WTC11 (cell line): ENCODE results near the gene METRN. TPM values are rescaled to one million over a fixed set of nuclear protein-coding genes. Genes with fewer than 3 reads are reported as not detected.

Experiments used
- ATAC-seq: fragments of 200-7000 bp; cut with Tn5 transposase; 2 replicates; pipeline ENCODE4 v1.10.0; 2021; ENCODE audit warnings: mild to moderate bottlenecking, moderate library complexity
- CTCF ChIA-PET: fragments of 300-600 bp; sonication (Branson Sonifier 250); formaldehyde crosslinking; loops from one replicate; lab custom pipeline; 2021; ENCODE audit warnings: antibody characterized with exemption; lab: Charles Lee
- POLR2A ChIA-PET: fragments of 350-600 bp; sonication (Branson Sonifier 250); formaldehyde crosslinking; loops from one replicate; lab custom pipeline; 2021; ENCODE audit warnings: antibody characterized with exemption; lab: Charles Lee
- DNase-seq: peaks from one replicate; pipeline ENCODE4 v3.0.0; 2021; ENCODE audit warnings: low spot score
- H3K27ac Mint-ChIP-seq: 2 replicates; pipeline ENCODE4 v1.8.0; 2021; ENCODE audit warnings: mixed read lengths
- H3K27me3 Mint-ChIP-seq: 2 replicates; pipeline ENCODE4 v1.8.0; 2021; ENCODE audit warnings: low read depth, mild to moderate bottlenecking, moderate library complexity, mixed read lengths
- H3K36me3 Mint-ChIP-seq: 2 replicates; pipeline ENCODE4 v1.8.0; 2021; ENCODE audit warnings: mixed read lengths
- H3K4me1 Mint-ChIP-seq: 2 replicates; pipeline ENCODE4 v1.8.0; 2022; ENCODE audit warnings: mixed read lengths
- H3K4me3 Mint-ChIP-seq: 2 replicates; pipeline ENCODE4 v1.8.0; 2021; ENCODE audit warnings: mild to moderate bottlenecking, moderate library complexity, mixed read lengths
- H3K9me3 Mint-ChIP-seq: 2 replicates; pipeline ENCODE4 v1.8.0; 2021; ENCODE audit warnings: mixed read lengths
- ATF2 ChIP-seq: sonication (generic); formaldehyde crosslinking; IDR thresholded peaks from 2 replicates; pipeline ENCODE4 v1.8.1; 2022; ENCODE audit warnings: low read depth, missing genetic modification reagents, borderline replicate concordance
- ATF3 ChIP-seq: sonication (generic); formaldehyde crosslinking; conservative IDR thresholded peaks from 2 replicates; pipeline ENCODE4 v1.8.1; 2022; ENCODE audit warnings: mild to moderate bottlenecking, missing genetic modification reagents
- CBFB ChIP-seq: sonication (generic); formaldehyde crosslinking; IDR thresholded peaks from 2 replicates; pipeline ENCODE4 v1.8.1; 2022; ENCODE audit warnings: mild to moderate bottlenecking, low read depth, missing genetic modification reagents
- CREB1 ChIP-seq: sonication (generic); formaldehyde crosslinking; IDR thresholded peaks from 2 replicates; pipeline ENCODE4 v1.8.0; 2023; ENCODE audit warnings: mild to moderate bottlenecking, missing genetic modification reagents
- FOXJ3 ChIP-seq: sonication (generic); formaldehyde crosslinking; IDR thresholded peaks from 2 replicates; pipeline ENCODE4 v1.9.0; 2021; ENCODE audit warnings: missing genetic modification reagents, mild to moderate bottlenecking, borderline replicate concordance
- FOXK1 ChIP-seq: sonication (generic); formaldehyde crosslinking; IDR thresholded peaks from 2 replicates; pipeline ENCODE4 v1.8.0; 2022; ENCODE audit warnings: mild to moderate bottlenecking, moderate library complexity, missing genetic modification reagents
- HMGXB4 ChIP-seq: sonication (generic); formaldehyde crosslinking; IDR thresholded peaks from 2 replicates; pipeline ENCODE4 v1.8.1; 2023; ENCODE audit warnings: mild to moderate bottlenecking, moderate library complexity, missing genetic modification reagents
- NFYB ChIP-seq: sonication (generic); formaldehyde crosslinking; conservative IDR thresholded peaks from 2 replicates; pipeline ENCODE4 v1.8.0; 2022; ENCODE audit warnings: low read depth, missing genetic modification reagents
- NR1H2 ChIP-seq: sonication (generic); formaldehyde crosslinking; IDR thresholded peaks from 2 replicates; pipeline ENCODE4 v1.9.0; 2021; ENCODE audit warnings: mild to moderate bottlenecking, moderate library complexity, missing genetic modification reagents
- PRDM15 ChIP-seq: sonication (generic); formaldehyde crosslinking; IDR thresholded peaks from 2 replicates; pipeline ENCODE4 v1.8.0; 2022; ENCODE audit warnings: missing genetic modification reagents
- PRRX2 ChIP-seq: fragments of 250-450 bp; sonication (Bioruptor Pico); IDR thresholded peaks from 2 replicates; pipeline ENCODE4 v1.8.0; 2021; ENCODE audit warnings: mild to moderate bottlenecking
- RELA ChIP-seq: sonication (generic); formaldehyde crosslinking; IDR thresholded peaks from 2 replicates; pipeline ENCODE4 v1.8.1; 2022; ENCODE audit warnings: missing genetic modification reagents, mild to moderate bottlenecking, borderline replicate concordance
- SOX15 ChIP-seq: fragments of 250-450 bp; sonication (Bioruptor Pico); IDR thresholded peaks from 2 replicates; pipeline ENCODE4 v1.9.0; 2021; ENCODE audit warnings: mild to moderate bottlenecking
- TEAD1 ChIP-seq: sonication (generic); formaldehyde crosslinking; IDR thresholded peaks from 2 replicates; pipeline ENCODE4 v1.8.0; 2022; ENCODE audit warnings: mild to moderate bottlenecking, missing genetic modification reagents
- ZNF121 ChIP-seq: sonication (generic); formaldehyde crosslinking; IDR thresholded peaks from 2 replicates; pipeline ENCODE4 v1.8.0; 2023; ENCODE audit warnings: missing genetic modification reagents
- ZNF138 ChIP-seq: sonication (generic); formaldehyde crosslinking; conservative IDR thresholded peaks from 2 replicates; pipeline ENCODE4 v1.8.1; 2022; ENCODE audit warnings: mild to moderate bottlenecking, moderate library complexity, missing genetic modification reagents
- ZNF263 ChIP-seq: sonication (generic); formaldehyde crosslinking; IDR thresholded peaks from 2 replicates; pipeline ENCODE4 v1.8.1; 2022; ENCODE audit warnings: low read depth, mild to moderate bottlenecking, moderate library complexity, missing genetic modification reagents
- ZNF281 ChIP-seq: sonication (generic); formaldehyde crosslinking; IDR thresholded peaks from 2 replicates; pipeline ENCODE4 v1.8.0; 2023; ENCODE audit warnings: mild to moderate bottlenecking, missing genetic modification reagents
- ZNF671 ChIP-seq: fragments of 250-450 bp; sonication (Bioruptor Pico); IDR thresholded peaks from 2 replicates; pipeline ENCODE4 v1.8.0; 2021; ENCODE audit warnings: mild to moderate bottlenecking
- total RNA-seq: library from RNA; stranded (reverse); gene quantifications from 3 replicates; pipeline ENCODE4 v1.2.3, GENCODE V29; 2021
- TF ChIP-seq, protein P1 (sequence below): fragments of 250-450 bp; sonication (Bioruptor Pico); IDR thresholded peaks from 2 replicates; pipeline ENCODE4 v1.8.0; 2021; ENCODE audit warnings: mild to moderate bottlenecking
- TF ChIP-seq, protein P2 (sequence below): fragments of 250-450 bp; sonication (Bioruptor Pico); IDR thresholded peaks from 2 replicates; pipeline ENCODE4 v2.1.2; 2022; ENCODE audit warnings: mild to moderate bottlenecking, moderate library complexity

Gene METRN
- total RNA-seq, 1 experiment from 2014 or later: 30.9 TPM

DNA sequence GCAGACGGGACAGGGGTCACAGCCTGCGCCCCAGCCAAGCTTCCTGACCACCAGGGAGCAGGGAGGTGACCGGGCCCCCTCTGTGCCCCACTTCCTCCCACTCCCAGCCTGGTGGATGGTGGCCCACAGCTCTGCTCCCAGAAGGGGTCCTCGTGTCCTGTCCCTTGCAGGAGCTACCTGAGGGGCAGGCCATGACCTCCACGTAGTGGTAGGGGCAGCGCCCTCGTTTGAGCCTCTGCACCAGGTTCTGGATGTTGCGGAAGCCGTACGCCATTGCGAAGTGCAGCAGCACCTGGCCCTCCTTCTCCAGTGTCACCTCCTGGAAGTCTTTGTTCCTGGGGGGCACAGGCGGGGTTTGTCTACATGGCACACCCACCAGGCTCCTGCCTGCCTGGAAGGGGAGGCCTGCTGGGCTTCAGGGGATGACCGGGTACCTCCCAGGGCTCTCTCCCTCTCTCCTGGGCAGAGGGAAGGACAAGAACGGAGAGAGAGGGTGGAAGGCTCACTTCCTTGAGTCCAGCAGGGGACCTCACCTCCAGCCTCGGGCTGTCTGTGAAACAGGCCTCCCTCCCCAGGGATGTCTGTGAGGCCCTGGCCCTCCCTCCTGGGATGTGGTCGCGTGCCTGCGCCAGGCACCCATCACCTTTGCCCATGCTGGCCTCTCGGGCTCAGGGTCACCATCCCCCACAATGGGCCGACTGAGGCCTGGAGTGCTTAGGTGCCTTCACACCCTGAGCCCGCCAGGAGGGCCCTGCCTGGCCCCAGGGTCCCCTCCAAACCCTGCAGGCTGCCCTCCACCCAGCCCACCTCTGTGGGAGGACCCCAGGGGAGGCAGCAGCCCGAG, 16.0 kb downstream of the METRN start:
- DNase-seq: no peak
- no peaks in the 10 kb centered on the region for H3K4me1 Mint-ChIP-seq
- H3K9me3 Mint-ChIP-seq: no peaks in the 10 kb centered on the region
- H3K27ac Mint-ChIP-seq: no peak overlapping the region
- ChIA-PET CTCF (interaction anchor here (0.7 to 4.0 kb wide), 7 partner anchors 9 to 372 kb away, joined by 3 to 19 read pairs (median 5); partner anchors contain the start of genes ANTKMT and CIAO3), POLR2A (no interaction called here)
- H3K4me3 Mint-ChIP-seq: no peak overlapping the region
- H3K27me3 Mint-ChIP-seq: no peaks in the 10 kb centered on the region; the same call in 1 of the 2 replicates
- TF ChIP-seq PRRX2 (CRISPR knock-in tag) (no peak), PRDM15 (CRISPR knock-in tag) (peak; percentile 2; the same call in 1 of the 2 replicates)
- H3K36me3 Mint-ChIP-seq: peaks cover 3% of the 10 kb centered on the region; the same call in 1 of the 2 replicates
- no peak for ATAC-seq

DNA sequence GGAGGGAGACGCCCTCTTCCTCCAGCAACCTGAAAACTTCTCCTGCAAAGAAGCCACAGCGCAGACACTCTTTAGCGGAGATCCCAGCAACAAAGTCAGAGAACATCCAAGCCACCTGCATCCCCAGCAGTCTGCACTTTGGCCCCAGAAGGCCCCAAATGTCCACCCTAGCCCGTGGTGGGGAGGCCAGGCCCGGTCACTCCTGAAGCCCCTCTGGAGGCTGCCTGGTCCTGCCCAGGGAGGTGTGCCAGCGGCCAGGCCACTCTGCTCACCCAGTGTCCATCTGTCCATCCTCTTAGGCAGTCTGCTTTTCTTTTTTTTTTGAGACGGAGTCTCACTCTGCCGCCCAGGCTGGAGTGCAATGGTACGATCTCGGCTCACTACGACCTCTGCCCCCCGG, 17.4 kb downstream of the METRN start:
- Mint-ChIP-seq H3K4me1 (peaks cover under 1% of the 10 kb centered on the region), H3K36me3 (peaks cover 4% of the 10 kb centered on the region; the same call in 1 of the 2 replicates), H3K9me3 (no peaks in the 10 kb centered on the region), H3K27me3 (no peaks in the 10 kb centered on the region), H3K4me3 (no peak overlapping the region), H3K27ac (0 out of 2 replicates have a peak overlapping the region, but pooled peaks have one; percentile 32)
- ChIA-PET CTCF (interaction anchor here (0.5 to 4.0 kb wide), 22 partner anchors 8 to 577 kb away, joined by 3 to 19 read pairs (median 5); partner anchors contain the start of genes ANTKMT, CHTF18, CIAO3 and GNG13), POLR2A (no interaction called here)
- no peak for ATAC-seq
- no peak for DNase-seq
- TF ChIP-seq RELA (CRISPR knock-in tag) (no peak), NR1H2 (CRISPR knock-in tag) (no peak), ZNF121 (CRISPR knock-in tag) (no peak), HMGXB4 (no peak), ATF3 (CRISPR knock-in tag) (no peak), ATF2 (CRISPR knock-in tag) (no peak), ZNF671 (CRISPR knock-in tag) (no peak), ZNF263 (no peak), NFYB (CRISPR knock-in tag) (no peak), CBFB (no peak), FOXK1 (no peak), TEAD1 (CRISPR knock-in tag) (no peak), ZNF281 (CRISPR knock-in tag) (no peak), ZNF138 (CRISPR knock-in tag) (no peak), CREB1 (CRISPR knock-in tag) (no peak), FOXJ3 (CRISPR knock-in tag) (no peak), SOX15 (CRISPR knock-in tag) (no peak)
- TF ChIP-seq, protein P1, sequence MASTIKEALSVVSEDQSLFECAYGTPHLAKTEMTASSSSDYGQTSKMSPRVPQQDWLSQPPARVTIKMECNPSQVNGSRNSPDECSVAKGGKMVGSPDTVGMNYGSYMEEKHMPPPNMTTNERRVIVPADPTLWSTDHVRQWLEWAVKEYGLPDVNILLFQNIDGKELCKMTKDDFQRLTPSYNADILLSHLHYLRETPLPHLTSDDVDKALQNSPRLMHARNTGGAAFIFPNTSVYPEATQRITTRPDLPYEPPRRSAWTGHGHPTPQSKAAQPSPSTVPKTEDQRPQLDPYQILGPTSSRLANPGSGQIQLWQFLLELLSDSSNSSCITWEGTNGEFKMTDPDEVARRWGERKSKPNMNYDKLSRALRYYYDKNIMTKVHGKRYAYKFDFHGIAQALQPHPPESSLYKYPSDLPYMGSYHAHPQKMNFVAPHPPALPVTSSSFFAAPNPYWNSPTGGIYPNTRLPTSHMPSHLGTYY: no peak
- TF ChIP-seq, protein P2, sequence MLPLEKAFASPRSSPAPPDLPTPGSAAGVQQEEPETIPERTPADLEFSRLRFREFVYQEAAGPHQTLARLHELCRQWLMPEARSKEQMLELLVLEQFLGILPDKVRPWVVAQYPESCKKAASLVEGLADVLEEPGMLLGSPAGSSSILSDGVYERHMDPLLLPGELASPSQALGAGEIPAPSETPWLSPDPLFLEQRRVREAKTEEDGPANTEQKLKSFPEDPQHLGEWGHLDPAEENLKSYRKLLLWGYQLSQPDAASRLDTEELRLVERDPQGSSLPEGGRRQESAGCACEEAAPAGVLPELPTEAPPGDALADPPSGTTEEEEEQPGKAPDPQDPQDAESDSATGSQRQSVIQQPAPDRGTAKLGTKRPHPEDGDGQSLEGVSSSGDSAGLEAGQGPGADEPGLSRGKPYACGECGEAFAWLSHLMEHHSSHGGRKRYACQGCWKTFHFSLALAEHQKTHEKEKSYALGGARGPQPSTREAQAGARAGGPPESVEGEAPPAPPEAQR (CRISPR knock-in tag): no peak
